Epithelial cell of esophagus (primary cell): ENCODE data around the gene FABP7.

Experiments
- DNase-seq: peaks from one replicate; pipeline ENCODE4 v3.0.0; 2010; ENCODE audit warnings: low read depth
- H3K4me3 ChIP-seq: 2 replicates; pipeline ENCODE4 v1.5.1; 2011; ENCODE audit warnings: mild to moderate bottlenecking, low read length, control low read depth
- TF ChIP-seq, protein P1 (sequence below): IDR thresholded peaks from 2 replicates; pipeline ENCODE4 v1.5.1; 2011; ENCODE audit warnings: low read depth, mild to moderate bottlenecking, low read length, control low read depth, inconsistent platforms; ENCODE audit not compliant: insufficient read depth; ENCODE audit errors: missing control alignments

The FABP7 gene

GRCh38 chr6:122825163-122825562 is 45.6 kb downstream of the FABP7 start:
- no peak overlapping the region for H3K4me3 ChIP-seq
- TF ChIP-seq, protein P1, sequence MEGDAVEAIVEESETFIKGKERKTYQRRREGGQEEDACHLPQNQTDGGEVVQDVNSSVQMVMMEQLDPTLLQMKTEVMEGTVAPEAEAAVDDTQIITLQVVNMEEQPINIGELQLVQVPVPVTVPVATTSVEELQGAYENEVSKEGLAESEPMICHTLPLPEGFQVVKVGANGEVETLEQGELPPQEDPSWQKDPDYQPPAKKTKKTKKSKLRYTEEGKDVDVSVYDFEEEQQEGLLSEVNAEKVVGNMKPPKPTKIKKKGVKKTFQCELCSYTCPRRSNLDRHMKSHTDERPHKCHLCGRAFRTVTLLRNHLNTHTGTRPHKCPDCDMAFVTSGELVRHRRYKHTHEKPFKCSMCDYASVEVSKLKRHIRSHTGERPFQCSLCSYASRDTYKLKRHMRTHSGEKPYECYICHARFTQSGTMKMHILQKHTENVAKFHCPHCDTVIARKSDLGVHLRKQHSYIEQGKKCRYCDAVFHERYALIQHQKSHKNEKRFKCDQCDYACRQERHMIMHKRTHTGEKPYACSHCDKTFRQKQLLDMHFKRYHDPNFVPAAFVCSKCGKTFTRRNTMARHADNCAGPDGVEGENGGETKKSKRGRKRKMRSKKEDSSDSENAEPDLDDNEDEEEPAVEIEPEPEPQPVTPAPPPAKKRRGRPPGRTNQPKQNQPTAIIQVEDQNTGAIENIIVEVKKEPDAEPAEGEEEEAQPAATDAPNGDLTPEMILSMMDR, result no peak
- DNase-seq, result no peak

GRCh38 chr6:122829456-122829855 is 49.9 kb downstream of the FABP7 start:
- DNase-seq, result no peak
- TF ChIP-seq, protein P1, result no peak
- no peak overlapping the region for H3K4me3 ChIP-seq

- DNase-seq, result no peak
- TF ChIP-seq, protein P1, result no peak
- H3K4me3 ChIP-seq, result no peak overlapping the region
Observed at GRCh38 chr6:122831511-122831910, 52.0 kb downstream of the FABP7 start.

DNA sequence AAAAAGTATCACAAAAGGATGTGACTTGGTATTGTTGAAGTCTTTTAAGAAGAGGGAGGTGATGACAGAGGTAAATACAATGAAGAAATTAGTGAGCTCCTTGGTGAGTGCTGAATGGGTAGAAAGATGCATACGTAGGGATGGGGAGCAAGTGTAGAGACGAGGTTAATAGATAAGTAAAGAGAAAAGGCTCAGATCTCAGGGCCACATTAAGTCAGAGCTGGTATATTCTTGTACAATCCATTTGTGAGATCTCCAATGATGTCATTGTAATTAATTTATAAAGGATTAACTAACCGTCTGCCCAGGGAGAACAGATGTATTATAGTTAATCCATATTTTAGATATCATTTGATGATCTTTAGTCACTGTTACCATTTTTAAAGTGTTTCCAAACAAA is 52.9 kb downstream of the FABP7 start:
- H3K4me3 ChIP-seq, result no peak overlapping the region
- no peak for DNase-seq
- TF ChIP-seq, protein P1, result no peak

DNA sequence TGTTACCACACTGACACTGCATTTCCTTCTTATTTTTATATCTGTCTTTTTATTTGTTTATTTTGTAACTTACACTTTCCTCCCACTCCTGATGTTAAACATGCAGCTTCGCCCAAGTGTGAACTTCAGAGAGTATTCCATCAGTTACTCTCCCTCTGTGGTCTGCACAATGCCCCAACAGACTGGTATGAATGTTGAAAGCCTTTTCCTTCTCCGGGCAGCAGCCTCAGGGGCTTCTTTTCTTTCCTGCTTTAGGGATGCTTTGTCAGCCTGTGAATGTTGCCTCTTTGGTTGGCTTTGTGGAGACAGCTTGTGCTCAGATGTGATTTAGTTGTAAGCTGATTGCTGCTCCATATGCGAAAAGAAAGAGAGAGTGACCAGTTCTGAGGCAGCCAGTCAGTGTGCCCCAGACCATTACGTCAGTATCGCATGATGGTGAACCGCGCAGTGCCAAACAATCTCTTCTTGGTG is 53.5 kb downstream of the FABP7 start:
- H3K4me3 ChIP-seq, result no peak overlapping the region
- TF ChIP-seq, protein P1, result no peak
- DNase-seq, result no peak
